Measurements from ENCODE around the gene TAGLN2. TPM values are rescaled to one million over a fixed set of nuclear protein-coding genes. Genes with fewer than 3 reads are reported as not detected.

Gene TAGLN2
- total and polyA plus RNA-seq, 10 of the 15 experiments (the other 5 are each of a cell fraction or from before 2014, with no cell fraction given): 155 to 611 (median 363) TPM

- TF ChIP-seq ZNF687 (IDR thresholded peaks at IDR 0.05) (no peak), STAT3 (IDR thresholded peaks at IDR 0.05; ENCODE audit: low read depth, low read length) (no peak), RELA (IDR thresholded peaks at IDR 0.05; ENCODE audit: borderline replicate concordance, partially characterized antibody) (no peak), ASH2L (IDR thresholded peaks at IDR 0.05; ENCODE audit: borderline replicate concordance, low read depth) (no peak), CTCF (IDR thresholded peaks at IDR 0.05 in 2 of 3, conservative IDR thresholded peaks at IDR 0.05 in 1 of 3; ENCODE audit: control insufficient read depth in 2 of 3, extremely low read depth in 1 of 3, insufficient read depth in 1 of 3, low read depth in 3 of 3, low read length in 3 of 3) (no peak), POLR2AphosphoS2 (IDR thresholded peaks at IDR 0.05; ENCODE audit: low read depth, low read length) (no peak), NR2C2 (IDR thresholded peaks at IDR 0.05; ENCODE audit: borderline replicate concordance, control insufficient read depth, insufficient read length, low read depth) (no peak), BCLAF1 (IDR thresholded peaks at IDR 0.05) (no peak), TBL1XR1 (IDR thresholded peaks at IDR 0.05; ENCODE audit: low read depth, low read length) (no peak), POLR2AphosphoS5 (IDR thresholded peaks at IDR 0.05; ENCODE audit: low read length) (no peak), FOXK2 (IDR thresholded peaks at IDR 0.05) (no peak)
These were observed 10.9 kb downstream of the TAGLN2 start (continued) for GRCh38 chr1:159914252-159915018.

Data from GM12878 (cell line).